Breast epithelium (tissue), 4 donors: ENCODE data around the gene SLC27A4. TPM values are rescaled to one million over a fixed set of nuclear protein-coding genes. Genes with fewer than 3 reads are reported as not detected.
A peak's percentile ranks its signal among the peaks of the same experiment; 100 is the strongest.

Experiments
- DNase-seq, 2 donors: peaks; one replicate each; pipeline ENCODE4 v3.0.0-alpha.2; 2019; ENCODE audit warnings: low spot score in 2 of 2
- H3K27ac ChIP-seq, 2 donors: fragments of 200-600 bp; sonication (generic) in 1 of 2; one replicate each; pipeline ENCODE4 v1.5.1; 2016 to 2019; ENCODE audit warnings: mild to moderate bottlenecking in 1 of 2
- H3K27me3 ChIP-seq, 2 donors: fragments of 200-600 bp; sonication (generic) in 1 of 2; one replicate each; pipeline versions ENCODE4 v1.5.1 to v1.6.0; 2017 to 2019; ENCODE audit warnings: control low read depth in 1 of 2, mild to moderate bottlenecking in 1 of 2
- H3K36me3 ChIP-seq: fragments of 200-600 bp; one replicate; pipeline ENCODE4 v1.5.1; 2019
- H3K4me1 ChIP-seq, 2 donors: fragments of 200-600 bp; sonication (generic); one replicate each; pipeline ENCODE4 v1.5.1; 2016 to 2019; ENCODE audit warnings: control low read depth in 1 of 2
- H3K4me3 ChIP-seq, 3 donors: fragments of 200-600 bp; sonication (generic); 1 replicate in 2 of 3; 2 replicates in 1 of 3; pipeline ENCODE4 v1.5.1; 2016 to 2019; ENCODE audit warnings: mild to moderate bottlenecking in 3 of 3, moderate library complexity in 2 of 3
- H3K9me3 ChIP-seq, 2 donors: fragments of 200-600 bp; sonication (generic) in 1 of 2; one replicate each; pipeline ENCODE4 v1.5.1; 2016 to 2019; ENCODE audit warnings: control low read depth in 1 of 2
- POLR2A ChIP-seq: fragments of 450-650 bp; IDR thresholded peaks from one replicate; pipeline ENCODE4 v1.6.1; 2016; ENCODE audit warnings: antibody characterized with exemption, mild to moderate bottlenecking, moderate library complexity
- POLR2AphosphoS5 ChIP-seq, 3 donors: sonication (generic); formaldehyde crosslinking; IDR thresholded peaks; one replicate each; pipeline ENCODE4 v1.6.1; 2017; ENCODE audit warnings: antibody characterized with exemption in 3 of 3
- intact Hi-C: fragments of 100-400 bp; cut with DNase I; formaldehyde crosslinking; loops from one replicate; pipeline ENCODE4 v1.15.1; 2023; ENCODE audit warnings: low total_unique reads
- total RNA-seq, 3 donors: library from RNA; depleted of rRNA; stranded (reverse); fragments of >200 nt; gene quantifications; one replicate each; pipeline ENCODE4 v1.1.0, GENCODE V29; 2016
- TF ChIP-seq, protein P1 (sequence below), 3 donors: fragments of 450-650 bp; IDR thresholded peaks; one replicate each; pipeline ENCODE4 v1.5.1; 2016 to 2017; ENCODE audit warnings: antibody characterized with exemption in 3 of 3, mild to moderate bottlenecking in 3 of 3, moderate library complexity in 3 of 3

The SLC27A4 gene
- total RNA-seq, 3 donors from 2014 or later: 11.3 to 18.7 (median 15.8) TPM

DNA sequence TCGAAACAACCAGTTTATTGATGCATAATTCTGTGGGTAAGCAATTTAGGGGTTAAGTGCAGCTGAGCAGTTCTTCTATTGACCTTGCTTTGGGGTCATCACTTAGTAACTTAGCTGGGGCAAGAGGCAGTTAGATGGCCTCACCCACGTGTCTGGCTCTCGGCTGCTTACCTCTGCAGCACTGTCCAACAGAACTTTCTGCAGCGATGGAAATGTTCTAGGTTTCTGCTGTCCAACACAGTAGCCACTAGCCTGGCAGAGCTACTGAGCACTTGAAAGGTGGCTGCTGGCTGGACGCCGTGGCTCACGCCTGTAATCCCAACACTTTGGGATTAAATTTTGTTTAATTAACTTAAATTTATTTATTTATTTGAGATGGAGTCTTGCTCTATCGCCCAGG lies 17.8 kb downstream of the SLC27A4 start:
- TF ChIP-seq POLR2A (no peak), POLR2AphosphoS5 (IDR thresholded peaks at IDR 0.05) (no peak)
- TF ChIP-seq, protein P1, sequence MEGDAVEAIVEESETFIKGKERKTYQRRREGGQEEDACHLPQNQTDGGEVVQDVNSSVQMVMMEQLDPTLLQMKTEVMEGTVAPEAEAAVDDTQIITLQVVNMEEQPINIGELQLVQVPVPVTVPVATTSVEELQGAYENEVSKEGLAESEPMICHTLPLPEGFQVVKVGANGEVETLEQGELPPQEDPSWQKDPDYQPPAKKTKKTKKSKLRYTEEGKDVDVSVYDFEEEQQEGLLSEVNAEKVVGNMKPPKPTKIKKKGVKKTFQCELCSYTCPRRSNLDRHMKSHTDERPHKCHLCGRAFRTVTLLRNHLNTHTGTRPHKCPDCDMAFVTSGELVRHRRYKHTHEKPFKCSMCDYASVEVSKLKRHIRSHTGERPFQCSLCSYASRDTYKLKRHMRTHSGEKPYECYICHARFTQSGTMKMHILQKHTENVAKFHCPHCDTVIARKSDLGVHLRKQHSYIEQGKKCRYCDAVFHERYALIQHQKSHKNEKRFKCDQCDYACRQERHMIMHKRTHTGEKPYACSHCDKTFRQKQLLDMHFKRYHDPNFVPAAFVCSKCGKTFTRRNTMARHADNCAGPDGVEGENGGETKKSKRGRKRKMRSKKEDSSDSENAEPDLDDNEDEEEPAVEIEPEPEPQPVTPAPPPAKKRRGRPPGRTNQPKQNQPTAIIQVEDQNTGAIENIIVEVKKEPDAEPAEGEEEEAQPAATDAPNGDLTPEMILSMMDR (IDR thresholded peaks at IDR 0.05): no peak
- no peak for DNase-seq
- Histone ChIP-seq H3K27ac (no peak overlapping the region), H3K27me3 (no peaks in the 10 kb centered on the region), H3K9me3 (no peaks in the 10 kb centered on the region), H3K36me3 (no peaks in the 10 kb centered on the region), H3K4me3 (no peak overlapping the region), H3K4me1 (peaks cover 0 to 6% of the 10 kb centered on the region in 2 donors)
- intact Hi-C loops: no loop called here

DNA sequence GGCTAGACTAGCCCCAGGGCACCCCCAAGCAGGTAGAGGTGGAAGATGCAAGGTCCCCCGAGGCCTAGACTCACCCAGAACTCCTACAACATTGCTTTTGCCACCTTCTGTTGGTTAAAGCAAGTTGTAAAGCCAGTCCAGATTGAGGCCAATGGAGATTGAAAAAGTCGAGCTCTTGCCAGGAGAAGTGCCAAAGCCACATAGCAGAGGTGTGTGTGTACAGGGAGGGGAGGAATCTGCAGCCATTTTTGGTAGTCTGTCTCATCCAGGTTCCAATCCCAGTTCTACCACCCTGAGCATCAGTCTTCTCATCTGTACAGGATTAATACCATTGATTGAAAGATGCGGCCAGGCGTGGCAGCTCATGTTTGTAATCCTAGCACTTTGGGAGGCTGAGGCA lies 18.5 kb downstream of the SLC27A4 start:
- no peak overlapping the region for H3K27ac ChIP-seq
- intact Hi-C loops: no loop called here
- TF ChIP-seq POLR2AphosphoS5 (IDR thresholded peaks at IDR 0.05) (no peak), POLR2A (no peak)
- TF ChIP-seq, protein P1 (IDR thresholded peaks at IDR 0.05): no peak
- no peaks in the 10 kb centered on the region for H3K36me3 ChIP-seq
- no peak overlapping the region for H3K4me3 ChIP-seq
- H3K9me3 ChIP-seq: no peaks in the 10 kb centered on the region
- DNase-seq: no peak
- H3K27me3 ChIP-seq: no peaks in the 10 kb centered on the region
- H3K4me1 ChIP-seq: peaks cover 0 to 6% of the 10 kb centered on the region in 2 donors

DNA sequence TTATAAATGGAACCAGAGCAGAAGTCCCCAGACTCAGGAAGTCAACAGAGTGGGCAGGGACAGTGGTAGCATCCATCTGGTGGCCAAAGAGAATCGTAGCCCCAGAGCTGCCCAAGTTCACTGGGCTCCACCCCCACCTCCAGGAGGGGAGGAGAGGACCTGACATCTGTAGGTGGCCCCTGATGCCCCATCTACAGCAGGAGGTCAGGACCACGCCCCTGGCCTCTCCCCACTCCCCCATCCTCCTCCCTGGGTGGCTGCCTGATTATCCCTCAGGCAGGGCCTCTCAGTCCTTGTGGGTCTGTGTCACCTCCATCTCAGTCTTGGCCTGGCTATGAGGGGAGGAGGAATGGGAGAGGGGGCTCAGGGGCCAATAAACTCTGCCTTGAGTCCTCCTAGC lies 20.5 kb downstream of the SLC27A4 start:
- Histone ChIP-seq H3K9me3 (no peaks in the 10 kb centered on the region), H3K27ac (peak overlapping the region in 1 of 2 donors; percentile 60), H3K4me1 (peaks cover 0 to 6% of the 10 kb centered on the region in 2 donors), H3K27me3 (no peaks in the 10 kb centered on the region), H3K4me3 (no peak overlapping the region), H3K36me3 (no peaks in the 10 kb centered on the region)
- TF ChIP-seq, protein P1 (IDR thresholded peaks at IDR 0.05): no peak
- TF ChIP-seq POLR2A: no peak
- TF ChIP-seq POLR2AphosphoS5 (IDR thresholded peaks at IDR 0.05): no peak
- no peak for DNase-seq
- intact Hi-C loops: loop anchor here (1.0 kb wide), 1 partner anchor 458 kb away; no protein-coding TSS in a partner anchor

DNA sequence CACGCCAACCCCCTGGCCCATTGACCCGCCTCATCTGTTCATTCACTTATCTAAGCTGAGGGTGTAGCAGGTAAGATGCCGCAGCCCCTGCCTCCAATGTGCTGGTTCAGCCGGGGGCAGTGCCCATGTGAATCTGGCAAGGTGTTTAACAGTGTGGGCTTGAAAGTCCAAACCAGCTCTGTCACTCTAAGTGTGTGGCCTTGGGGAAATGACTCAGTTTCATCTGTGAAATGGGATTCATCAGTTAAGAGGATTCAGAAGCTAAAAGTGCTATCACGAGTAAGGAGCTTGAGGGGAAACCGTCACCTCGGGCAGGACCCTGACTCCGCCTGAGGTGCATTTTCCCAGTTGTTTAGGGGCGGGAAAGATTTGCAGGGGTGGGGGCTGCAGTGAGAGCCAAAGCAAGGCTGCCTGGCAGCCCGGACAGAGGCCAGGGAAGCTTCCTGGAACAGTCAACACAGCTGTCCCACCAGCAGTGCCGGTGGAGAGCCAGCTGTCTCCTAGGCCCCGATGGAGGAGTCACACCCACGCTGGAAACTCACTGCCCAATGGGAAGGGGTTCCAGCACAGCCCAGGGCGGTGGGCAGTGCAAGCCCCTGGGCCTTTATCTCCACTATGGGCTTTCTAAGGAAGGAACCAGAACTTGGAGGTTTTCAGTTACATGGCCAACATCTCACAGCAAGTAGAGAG lies 21.1 kb downstream of the SLC27A4 start:
- H3K27ac ChIP-seq: peak overlapping the region; percentile 42 to 60
- H3K27me3 ChIP-seq: no peaks in the 10 kb centered on the region
- H3K4me1 ChIP-seq: peaks cover 0 to 6% of the 10 kb centered on the region in 2 donors
- H3K9me3 ChIP-seq: no peaks in the 10 kb centered on the region
- intact Hi-C loops: no loop called here
- peak overlapping the region; percentile 33 to 64 (median 48) for H3K4me3 ChIP-seq
- TF ChIP-seq, protein P1 (IDR thresholded peaks at IDR 0.05): no peak
- TF ChIP-seq POLR2A (no peak), POLR2AphosphoS5 (IDR thresholded peaks at IDR 0.05) (no peak)
- no peaks in the 10 kb centered on the region for H3K36me3 ChIP-seq
- DNase-seq: no peak

DNA sequence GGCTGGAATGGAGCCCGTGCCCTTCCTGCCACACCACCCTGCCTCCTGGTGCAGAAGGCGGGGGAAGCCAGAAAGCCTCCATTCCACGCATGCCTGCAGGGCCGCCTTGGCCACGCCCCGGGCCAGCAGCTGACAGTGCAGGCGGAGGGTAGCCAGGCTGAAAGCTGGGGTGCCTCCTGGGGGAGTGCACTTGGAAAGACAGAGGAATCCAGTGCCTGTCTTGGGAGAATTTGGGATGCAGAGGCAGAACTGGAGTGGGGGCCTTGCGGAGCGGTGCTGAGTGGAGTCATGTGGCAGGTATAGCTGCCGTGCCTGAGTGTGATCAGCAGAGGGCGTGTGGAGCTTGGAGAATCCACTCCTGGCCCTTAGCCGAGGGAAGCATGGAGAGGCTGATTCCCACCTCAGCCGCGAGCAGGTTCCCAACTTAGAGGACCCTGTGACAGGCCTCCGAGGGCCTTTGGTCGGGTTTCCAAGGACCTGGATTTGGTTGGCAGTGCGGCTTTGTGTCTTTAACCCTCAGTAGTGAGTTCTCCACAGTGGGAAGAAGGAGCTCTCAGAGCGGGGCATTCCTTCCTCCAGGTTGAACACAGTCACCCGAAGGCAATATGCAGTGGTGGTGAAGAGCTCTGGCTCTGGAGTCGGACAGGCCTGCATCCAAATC lies 21.8 kb downstream of the SLC27A4 start:
- H3K4me1 ChIP-seq: peaks cover 0 to 6% of the 10 kb centered on the region in 2 donors
- intact Hi-C loops: no loop called here
- no peaks in the 10 kb centered on the region for H3K9me3 ChIP-seq
- H3K27ac ChIP-seq: peak overlapping the region; percentile 42 to 60
- H3K4me3 ChIP-seq: peak overlapping the region; percentile 33 to 64 (median 48)
- TF ChIP-seq POLR2A (no peak), POLR2AphosphoS5 (IDR thresholded peaks at IDR 0.05) (peak in 1 of 3 donors; percentile 57)
- TF ChIP-seq, protein P1 (IDR thresholded peaks at IDR 0.05): peak; percentile 76 to 89 (median 83)
- no peaks in the 10 kb centered on the region for H3K36me3 ChIP-seq
- H3K27me3 ChIP-seq: no peaks in the 10 kb centered on the region
- DNase-seq: peak; percentile 77 to 84
